ENCODE results near the gene ATG12.

DNA sequence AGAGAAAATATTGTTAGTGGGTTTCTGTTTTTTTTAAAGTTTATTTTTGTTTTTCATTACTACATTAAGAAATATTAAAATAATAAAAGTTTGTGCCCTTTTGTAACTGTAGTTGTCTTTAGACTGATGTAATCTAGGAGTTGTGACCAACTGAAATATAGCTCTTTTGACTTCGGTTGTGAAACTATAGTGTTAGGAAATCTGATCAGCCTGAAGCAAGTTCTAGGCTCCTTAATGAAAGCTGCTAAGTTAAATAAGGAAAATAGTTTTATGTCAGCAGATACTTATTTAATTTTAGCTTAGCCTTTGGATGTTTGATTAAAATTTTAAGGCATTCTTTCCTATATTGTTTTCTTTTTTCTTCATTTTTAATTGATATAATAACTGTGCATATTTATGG, 14.6 kb upstream of the ATG12 start:
- TF ChIP-seq, protein P1, sequence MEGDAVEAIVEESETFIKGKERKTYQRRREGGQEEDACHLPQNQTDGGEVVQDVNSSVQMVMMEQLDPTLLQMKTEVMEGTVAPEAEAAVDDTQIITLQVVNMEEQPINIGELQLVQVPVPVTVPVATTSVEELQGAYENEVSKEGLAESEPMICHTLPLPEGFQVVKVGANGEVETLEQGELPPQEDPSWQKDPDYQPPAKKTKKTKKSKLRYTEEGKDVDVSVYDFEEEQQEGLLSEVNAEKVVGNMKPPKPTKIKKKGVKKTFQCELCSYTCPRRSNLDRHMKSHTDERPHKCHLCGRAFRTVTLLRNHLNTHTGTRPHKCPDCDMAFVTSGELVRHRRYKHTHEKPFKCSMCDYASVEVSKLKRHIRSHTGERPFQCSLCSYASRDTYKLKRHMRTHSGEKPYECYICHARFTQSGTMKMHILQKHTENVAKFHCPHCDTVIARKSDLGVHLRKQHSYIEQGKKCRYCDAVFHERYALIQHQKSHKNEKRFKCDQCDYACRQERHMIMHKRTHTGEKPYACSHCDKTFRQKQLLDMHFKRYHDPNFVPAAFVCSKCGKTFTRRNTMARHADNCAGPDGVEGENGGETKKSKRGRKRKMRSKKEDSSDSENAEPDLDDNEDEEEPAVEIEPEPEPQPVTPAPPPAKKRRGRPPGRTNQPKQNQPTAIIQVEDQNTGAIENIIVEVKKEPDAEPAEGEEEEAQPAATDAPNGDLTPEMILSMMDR (IDR thresholded peaks at IDR 0.05), result no peak
- TF ChIP-seq EP300 (IDR thresholded peaks at IDR 0.05), result no peak
- TF ChIP-seq POLR2AphosphoS5 (IDR thresholded peaks at IDR 0.05), result no peak
